ENCODE results near the gene SGTA. TPM values are rescaled to one million over a fixed set of nuclear protein-coding genes. Genes with fewer than 3 reads are reported as not detected.
"Not testable (repeated sequence)": the region's sequence is repeated elsewhere in the genome, so short reads cannot be mapped to it uniquely, and the experiment has no call there.

Gene SGTA
- total RNA-seq, 1 donor from 2014 or later = 77.5 TPM

DNA sequence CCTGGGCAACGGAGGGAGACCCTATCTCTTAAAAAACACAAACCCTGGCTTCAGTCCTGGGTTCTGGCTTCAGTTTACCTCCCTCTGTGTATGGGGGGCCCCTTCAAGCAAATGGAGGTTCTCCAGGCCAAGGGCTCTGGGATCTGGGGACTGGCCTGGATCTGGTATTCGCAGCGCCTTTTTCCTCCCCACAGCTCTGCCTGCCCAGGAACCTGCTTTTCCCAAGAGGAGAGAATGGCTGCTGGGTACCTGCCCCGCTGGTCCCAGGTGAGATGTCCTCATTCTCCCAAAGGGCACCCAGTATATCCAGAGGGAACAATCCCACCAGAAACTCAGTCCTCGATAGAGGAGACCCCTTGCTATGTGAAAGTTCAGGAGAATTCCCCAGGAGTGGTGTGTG is 39.8 kb upstream of the SGTA start:
- DNase-seq (ENCODE audit: low spot score, unreplicated experiment) = no peak
- Mint-ChIP-seq H3K4me1 (ENCODE audit: low read depth) (peaks cover 3% of the 10 kb centered on the region), H3K36me3 (ENCODE audit: insufficient read depth) (peaks cover 27% of the 10 kb centered on the region), H3K4me3 (ENCODE audit: low read depth) (no peak overlapping the region), H3K9me3 (ENCODE audit: low read depth) (peaks cover 8% of the 10 kb centered on the region), H3K27ac (no peak overlapping the region), H3K27me3 (no peaks in the 10 kb centered on the region)
- TF ChIP-seq, protein P1, sequence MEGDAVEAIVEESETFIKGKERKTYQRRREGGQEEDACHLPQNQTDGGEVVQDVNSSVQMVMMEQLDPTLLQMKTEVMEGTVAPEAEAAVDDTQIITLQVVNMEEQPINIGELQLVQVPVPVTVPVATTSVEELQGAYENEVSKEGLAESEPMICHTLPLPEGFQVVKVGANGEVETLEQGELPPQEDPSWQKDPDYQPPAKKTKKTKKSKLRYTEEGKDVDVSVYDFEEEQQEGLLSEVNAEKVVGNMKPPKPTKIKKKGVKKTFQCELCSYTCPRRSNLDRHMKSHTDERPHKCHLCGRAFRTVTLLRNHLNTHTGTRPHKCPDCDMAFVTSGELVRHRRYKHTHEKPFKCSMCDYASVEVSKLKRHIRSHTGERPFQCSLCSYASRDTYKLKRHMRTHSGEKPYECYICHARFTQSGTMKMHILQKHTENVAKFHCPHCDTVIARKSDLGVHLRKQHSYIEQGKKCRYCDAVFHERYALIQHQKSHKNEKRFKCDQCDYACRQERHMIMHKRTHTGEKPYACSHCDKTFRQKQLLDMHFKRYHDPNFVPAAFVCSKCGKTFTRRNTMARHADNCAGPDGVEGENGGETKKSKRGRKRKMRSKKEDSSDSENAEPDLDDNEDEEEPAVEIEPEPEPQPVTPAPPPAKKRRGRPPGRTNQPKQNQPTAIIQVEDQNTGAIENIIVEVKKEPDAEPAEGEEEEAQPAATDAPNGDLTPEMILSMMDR (IDR thresholded peaks at IDR 0.05; ENCODE audit: unreplicated experiment) = no peak

DNA sequence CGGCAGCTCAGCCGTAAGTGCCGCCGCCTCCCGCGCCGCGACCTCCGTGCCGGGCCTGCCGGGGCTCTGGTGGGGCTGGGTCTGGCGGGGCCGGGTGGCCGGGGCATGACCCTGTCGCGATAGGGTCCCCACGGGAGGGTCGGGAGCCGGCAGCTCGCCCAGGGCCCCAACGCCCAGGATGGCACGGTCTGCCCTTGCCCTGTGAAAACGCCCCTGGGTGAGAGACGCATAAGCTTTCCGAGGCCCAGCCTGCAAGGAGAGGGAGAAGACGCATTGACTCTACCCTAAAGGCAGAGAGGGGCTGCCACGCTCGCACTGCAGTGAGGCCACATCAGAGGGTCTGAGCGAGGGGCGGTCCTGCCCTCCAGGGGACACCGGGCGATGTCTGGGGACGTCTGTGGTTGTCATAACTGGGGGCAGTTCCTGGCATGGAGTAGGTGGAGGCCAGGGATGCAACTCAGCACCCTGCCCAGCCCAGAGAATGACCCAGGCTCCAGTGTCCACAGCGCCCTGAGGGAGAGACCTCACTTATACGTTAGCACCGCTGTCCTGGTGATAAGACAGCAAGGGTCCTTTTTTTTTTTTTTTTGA is 37.1 kb upstream of the SGTA start:
- DNase-seq (ENCODE audit: low spot score, unreplicated experiment) = no peak
- TF ChIP-seq, protein P1 (IDR thresholded peaks at IDR 0.05; ENCODE audit: unreplicated experiment) = no peak
- Mint-ChIP-seq H3K4me1 (ENCODE audit: low read depth) (peaks cover 3% of the 10 kb centered on the region), H3K27ac (peak overlapping the region; percentile 97), H3K4me3 (ENCODE audit: low read depth) (peak overlapping the region; percentile 91), H3K27me3 (no peaks in the 10 kb centered on the region), H3K36me3 (ENCODE audit: insufficient read depth) (peaks cover 8% of the 10 kb centered on the region), H3K9me3 (ENCODE audit: low read depth) (no peaks in the 10 kb centered on the region)

DNA sequence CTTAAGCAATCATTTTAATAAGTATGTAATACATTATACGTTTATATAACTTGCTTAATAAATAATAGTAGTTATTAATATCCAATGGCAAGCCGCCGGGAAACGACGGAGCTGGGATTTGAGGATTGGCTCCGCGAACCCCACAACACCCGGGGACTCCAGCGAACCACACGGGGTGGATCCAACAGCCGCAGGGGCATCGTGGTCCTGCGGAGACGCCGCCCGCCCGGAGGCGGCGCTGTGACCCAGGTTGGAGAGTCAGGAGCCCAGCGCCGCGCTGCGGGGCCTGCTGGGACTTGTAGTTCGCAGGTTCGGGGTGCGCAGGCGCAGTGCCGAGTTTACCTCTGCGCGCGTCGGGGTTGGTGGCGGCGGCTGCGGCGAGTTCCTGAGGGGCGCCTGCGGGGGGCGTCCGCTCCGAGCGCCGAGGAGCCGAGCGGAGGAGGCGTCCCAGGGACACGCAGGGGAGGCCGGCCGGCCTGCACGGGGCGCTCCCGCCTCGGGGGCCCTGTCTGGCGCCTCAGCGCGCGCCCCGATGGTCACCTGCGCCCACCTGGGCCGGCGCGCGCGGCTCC is 36.6 kb upstream of the SGTA start, which contains the start of gene ZNF554:
TSS of gene ZNF554 (plus strand) at position 329 of the 572 bp plus-strand sequence. CDS start at position 533, 204 bp downstream.
- H3K27ac Mint-ChIP-seq = peak within 1 kb of the TSS; percentile 97
- peak; percentile 99 for DNase-seq (ENCODE audit: low spot score, unreplicated experiment)
- H3K27me3 Mint-ChIP-seq = no peaks in the 10 kb centered on the region

DNA sequence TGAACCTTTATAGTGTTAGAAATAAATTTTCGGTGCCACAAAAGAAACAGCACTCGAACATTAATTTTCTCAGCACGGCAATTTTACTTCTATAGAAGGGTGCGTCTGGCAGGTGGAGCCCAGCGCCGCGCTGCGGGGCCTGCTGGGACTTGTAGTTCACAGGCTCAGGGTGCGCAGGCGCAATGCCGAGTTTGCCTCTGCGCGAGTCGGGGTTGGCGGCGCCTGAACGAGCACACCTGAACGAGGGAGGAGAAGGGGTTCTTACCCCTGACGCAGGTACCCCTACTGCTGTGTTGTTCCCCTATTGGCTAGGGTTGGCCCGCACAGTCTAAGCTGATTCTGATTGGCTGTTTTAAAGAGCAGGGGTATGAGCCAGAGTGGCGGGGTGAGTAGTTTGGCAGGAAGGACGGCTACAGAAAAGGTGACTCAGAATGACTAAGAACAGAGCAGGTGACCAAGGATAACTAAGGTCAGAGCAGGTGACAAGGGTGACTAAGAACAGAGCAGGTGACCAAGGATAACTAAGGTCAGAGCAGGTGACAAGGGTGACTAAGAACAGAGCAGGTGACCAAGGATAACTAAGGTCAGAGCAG is 34.3 kb upstream of the SGTA start:
- not testable (repeated sequence) for H3K27me3 Mint-ChIP-seq; DNase-seq (ENCODE audit: low spot score, unreplicated experiment); H3K4me1 Mint-ChIP-seq (ENCODE audit: low read depth); H3K36me3 Mint-ChIP-seq (ENCODE audit: insufficient read depth); H3K4me3 Mint-ChIP-seq (ENCODE audit: low read depth); H3K27ac Mint-ChIP-seq; H3K9me3 Mint-ChIP-seq (ENCODE audit: low read depth)

More for the DNA sequence above, 36.6 kb upstream of the SGTA start, which contains the start of gene ZNF554:
- TF ChIP-seq, protein P1 (IDR thresholded peaks at IDR 0.05; ENCODE audit: unreplicated experiment) = peak; percentile 94
- Mint-ChIP-seq H3K36me3 (ENCODE audit: insufficient read depth) (peaks cover 6% of the 10 kb centered on the region), H3K4me1 (ENCODE audit: low read depth) (peaks cover 3% of the 10 kb centered on the region), H3K9me3 (ENCODE audit: low read depth) (no peaks in the 10 kb centered on the region), H3K4me3 (ENCODE audit: low read depth) (peak within 1 kb of the TSS; percentile 91)

DNA sequence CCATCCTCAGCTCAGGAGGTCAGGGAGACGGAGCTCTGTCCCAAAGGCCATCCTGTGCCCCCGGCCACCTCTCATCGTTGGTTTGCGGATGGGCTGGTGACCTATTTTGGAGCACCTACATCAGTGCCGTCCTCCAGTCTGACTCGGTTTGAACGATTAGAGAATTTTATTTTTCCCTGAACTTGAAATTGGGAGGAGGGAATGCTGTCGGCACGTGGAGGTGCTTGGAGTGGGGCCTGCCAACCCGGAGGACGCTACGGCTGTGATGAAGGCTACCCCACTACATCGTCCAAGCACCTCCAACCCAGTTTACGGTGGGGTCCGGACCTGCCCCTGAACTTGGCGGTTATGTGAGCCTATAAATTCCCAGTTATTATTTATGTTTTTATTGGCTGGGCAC is 33.6 kb upstream of the SGTA start:
- no peaks in the 10 kb centered on the region for H3K9me3 Mint-ChIP-seq (ENCODE audit: low read depth)
- peaks cover 3% of the 10 kb centered on the region for H3K4me1 Mint-ChIP-seq (ENCODE audit: low read depth)
- H3K27me3 Mint-ChIP-seq = no peaks in the 10 kb centered on the region
- DNase-seq (ENCODE audit: low spot score, unreplicated experiment) = no peak
- TF ChIP-seq, protein P1 (IDR thresholded peaks at IDR 0.05; ENCODE audit: unreplicated experiment) = no peak
- H3K27ac Mint-ChIP-seq = no peak overlapping the region
- H3K36me3 Mint-ChIP-seq (ENCODE audit: insufficient read depth) = peaks cover 1% of the 10 kb centered on the region
- no peak overlapping the region for H3K4me3 Mint-ChIP-seq (ENCODE audit: low read depth)

Data from progenitor cell of endocrine pancreas (in vitro differentiated cells).